Activated CD8-positive, alpha-beta T cell treated with anti-CD3 and anti-CD28 coated beads for 36 hours (primary cell): Measurements from ENCODE around the gene MAP3K21. TPM values are rescaled to one million over a fixed set of nuclear protein-coding genes. Genes with fewer than 3 reads are reported as not detected.

ENCODE experiments used
- ATAC-seq: fragments of 200-7000 bp; cut with Tn5 transposase; one replicate; pipeline ENCODE4 v1.10.0; 2021; ENCODE audit warnings: mild to moderate bottlenecking, moderate library complexity
- CTCF ChIA-PET: fragments of 350-600 bp; sonication (Branson Sonifier 250); formaldehyde crosslinking; loops from one replicate; lab custom pipeline; 2021; ENCODE audit warnings: antibody characterized with exemption; lab: Charles Lee
- POLR2A ChIA-PET: fragments of 350-600 bp; sonication (Branson Sonifier 250); formaldehyde crosslinking; loops from one replicate; lab custom pipeline; 2021; ENCODE audit warnings: antibody characterized with exemption; lab: Charles Lee
- DNase-seq: peaks from one replicate; pipeline ENCODE4 v3.0.0-alpha.2; 2020
- H3K27ac Mint-ChIP-seq: one replicate; pipeline ENCODE4 v1.8.0; 2021; ENCODE audit warnings: mild to moderate bottlenecking, mixed read lengths
- H3K27me3 Mint-ChIP-seq: one replicate; pipeline ENCODE4 v1.8.0; 2021; ENCODE audit warnings: mixed read lengths
- H3K36me3 Mint-ChIP-seq: one replicate; pipeline ENCODE4 v1.8.0; 2021; ENCODE audit warnings: low read depth, mixed read lengths
- H3K4me1 Mint-ChIP-seq: one replicate; pipeline ENCODE4 v1.8.0; 2021; ENCODE audit warnings: low read depth, mixed read lengths
- H3K4me3 Mint-ChIP-seq: one replicate; pipeline ENCODE4 v1.8.0; 2021; ENCODE audit warnings: mild to moderate bottlenecking, moderate library complexity, mixed read lengths
- H3K9me3 Mint-ChIP-seq: one replicate; pipeline ENCODE4 v1.8.0; 2021; ENCODE audit warnings: mixed read lengths
- intact Hi-C: fragments of 100-400 bp; cut with micrococcal nuclease; formaldehyde crosslinking; loops from one replicate; pipeline ENCODE4 v1.10.0; 2022
- total RNA-seq, 2 experiments: library from RNA; stranded (reverse); gene quantifications; one replicate each; pipeline ENCODE4 v1.2.3, GENCODE V29; 2021
- TF ChIP-seq, protein P1 (sequence below): fragments of 200-600 bp; IDR thresholded peaks from one replicate; pipeline ENCODE4 v1.8.0; 2022; ENCODE audit warnings: antibody characterized with exemption, mild to moderate bottlenecking

The MAP3K21 gene
- total RNA-seq, 2 experiments from 2014 or later: 2.7 to 3.2 TPM

DNA sequence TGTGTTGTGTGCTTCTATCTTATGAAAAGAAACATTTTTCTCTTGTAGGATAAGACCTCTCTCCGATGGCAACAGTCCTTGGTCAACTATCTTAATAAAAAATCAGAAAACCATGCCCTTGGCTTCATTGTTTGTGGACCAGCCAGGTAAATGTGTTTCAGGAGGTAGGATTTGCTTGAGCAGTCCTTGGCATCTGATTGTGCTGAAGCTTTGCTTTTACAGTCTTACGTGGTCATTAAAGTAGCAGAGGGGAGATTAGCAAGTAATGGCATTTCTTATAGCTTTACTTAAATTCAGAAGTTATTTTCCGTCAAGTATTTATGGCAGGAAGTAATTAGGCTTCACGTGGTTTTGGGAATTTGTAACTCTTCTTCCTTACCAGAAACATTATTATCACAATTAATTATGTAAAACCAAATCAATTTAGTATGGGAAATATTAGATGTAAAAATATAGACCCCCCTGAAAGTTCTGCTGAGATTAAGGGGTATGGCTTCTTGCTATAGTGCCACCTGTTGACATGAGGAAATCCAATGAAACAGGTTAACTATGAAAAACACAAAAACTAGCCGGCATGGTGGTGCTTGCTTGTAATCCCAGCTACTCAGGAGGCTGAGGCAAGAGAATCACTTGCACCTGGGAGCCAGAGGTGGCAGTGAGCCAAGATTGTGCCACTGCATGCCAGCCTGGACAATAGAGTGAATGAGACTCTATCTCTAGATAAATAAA lies 49.0 kb downstream of the MAP3K21 start:
- TF ChIP-seq, protein P1, sequence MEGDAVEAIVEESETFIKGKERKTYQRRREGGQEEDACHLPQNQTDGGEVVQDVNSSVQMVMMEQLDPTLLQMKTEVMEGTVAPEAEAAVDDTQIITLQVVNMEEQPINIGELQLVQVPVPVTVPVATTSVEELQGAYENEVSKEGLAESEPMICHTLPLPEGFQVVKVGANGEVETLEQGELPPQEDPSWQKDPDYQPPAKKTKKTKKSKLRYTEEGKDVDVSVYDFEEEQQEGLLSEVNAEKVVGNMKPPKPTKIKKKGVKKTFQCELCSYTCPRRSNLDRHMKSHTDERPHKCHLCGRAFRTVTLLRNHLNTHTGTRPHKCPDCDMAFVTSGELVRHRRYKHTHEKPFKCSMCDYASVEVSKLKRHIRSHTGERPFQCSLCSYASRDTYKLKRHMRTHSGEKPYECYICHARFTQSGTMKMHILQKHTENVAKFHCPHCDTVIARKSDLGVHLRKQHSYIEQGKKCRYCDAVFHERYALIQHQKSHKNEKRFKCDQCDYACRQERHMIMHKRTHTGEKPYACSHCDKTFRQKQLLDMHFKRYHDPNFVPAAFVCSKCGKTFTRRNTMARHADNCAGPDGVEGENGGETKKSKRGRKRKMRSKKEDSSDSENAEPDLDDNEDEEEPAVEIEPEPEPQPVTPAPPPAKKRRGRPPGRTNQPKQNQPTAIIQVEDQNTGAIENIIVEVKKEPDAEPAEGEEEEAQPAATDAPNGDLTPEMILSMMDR: no peak

DNA sequence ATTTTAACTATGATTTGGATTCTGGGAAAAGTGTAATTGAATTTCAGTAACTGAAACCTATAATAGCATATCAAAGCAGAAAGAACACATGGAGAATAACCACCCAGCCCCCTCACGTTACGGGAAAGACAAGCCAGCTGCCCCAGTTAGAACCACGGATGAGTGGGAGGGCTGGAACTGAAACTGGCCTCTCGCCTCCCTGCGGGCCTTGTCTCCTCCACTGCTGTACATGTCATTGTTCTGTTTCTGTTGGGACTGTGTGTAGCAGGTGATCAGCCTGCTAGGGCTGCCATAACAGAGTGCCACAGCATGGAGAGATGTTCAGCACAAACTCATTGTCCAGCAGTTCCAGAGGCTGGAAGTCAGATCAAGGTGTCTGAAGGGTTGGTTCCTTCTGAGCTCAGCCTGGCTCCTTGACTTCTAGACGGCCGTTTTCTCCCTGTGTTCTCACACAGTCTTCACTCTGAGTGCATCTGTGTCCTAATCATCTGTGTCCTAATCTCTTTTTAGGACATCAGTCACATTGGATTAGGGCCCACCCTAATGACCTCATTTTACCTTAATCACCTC lies 52.4 kb downstream of the MAP3K21 start:
- Mint-ChIP-seq H3K4me3 (no peak overlapping the region), H3K27me3 (no peaks in the 10 kb centered on the region), H3K36me3 (peaks cover 3% of the 10 kb centered on the region), H3K27ac (no peak overlapping the region), H3K4me1 (no peaks in the 10 kb centered on the region), H3K9me3 (peaks cover 2% of the 10 kb centered on the region)
- no peak for ATAC-seq
- ChIA-PET POLR2A (no interaction called here), CTCF (interaction anchor here (1.8 kb wide), 1 partner anchor 14 kb away, joined by 6 read pairs; no protein-coding TSS in a partner anchor)
- TF ChIP-seq, protein P1: no peak
- no peak for DNase-seq
- intact Hi-C loops: no loop called here

More for the DNA sequence above, 49.0 kb downstream of the MAP3K21 start:
- no peak overlapping the region for H3K27ac Mint-ChIP-seq
- DNase-seq (no peak), ATAC-seq (no peak)
- H3K4me1 Mint-ChIP-seq: no peaks in the 10 kb centered on the region
- CTCF ChIA-PET: interaction anchor here (1.0 to 2.8 kb wide), 2 partner anchors 10 to 49 kb away, joined by 3 to 9 read pairs; no protein-coding TSS in a partner anchor
- POLR2A ChIA-PET: no interaction called here
- no peaks in the 10 kb centered on the region for H3K9me3 Mint-ChIP-seq
- intact Hi-C loops: no loop called here
- no peaks in the 10 kb centered on the region for H3K36me3 Mint-ChIP-seq
- no peaks in the 10 kb centered on the region for H3K27me3 Mint-ChIP-seq
- H3K4me3 Mint-ChIP-seq: no peak overlapping the region

DNA sequence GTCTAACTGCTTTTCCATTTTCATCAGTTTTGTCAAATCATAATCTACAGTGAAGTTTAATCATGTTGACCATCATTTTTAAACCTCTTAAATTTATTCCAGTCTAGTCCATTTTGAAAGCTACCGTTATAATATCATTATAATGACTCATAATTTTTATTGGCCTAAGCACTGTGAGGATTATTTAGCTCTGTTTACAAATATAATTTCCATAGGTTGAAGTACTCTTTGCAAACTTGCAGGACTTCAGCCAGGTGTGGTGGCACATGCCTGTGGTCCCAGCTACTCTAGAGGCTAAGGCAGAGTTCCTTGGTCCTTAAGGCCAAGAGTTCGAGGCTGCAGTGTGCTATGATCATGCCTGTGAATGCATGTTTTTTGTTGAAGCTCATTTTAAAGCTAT lies 54.3 kb downstream of the MAP3K21 start:
- DNase-seq (no peak), ATAC-seq (no peak)
- peaks cover 3% of the 10 kb centered on the region for H3K36me3 Mint-ChIP-seq
- ChIA-PET POLR2A (interaction anchor here (0.6 kb wide), 1 partner anchor 19 kb away, joined by 3 read pairs; no protein-coding TSS in a partner anchor), CTCF (interaction anchor here (1.0 to 1.8 kb wide), 5 partner anchors 10 to 684 kb away, joined by 3 to 6 read pairs (median 4); no protein-coding TSS in a partner anchor)
- TF ChIP-seq, protein P1: no peak
- no peaks in the 10 kb centered on the region for H3K27me3 Mint-ChIP-seq
- no peak overlapping the region for H3K4me3 Mint-ChIP-seq
- H3K9me3 Mint-ChIP-seq: peaks cover 2% of the 10 kb centered on the region
- no peaks in the 10 kb centered on the region for H3K4me1 Mint-ChIP-seq
- H3K27ac Mint-ChIP-seq: no peak overlapping the region
- intact Hi-C loops: no loop called here

DNA sequence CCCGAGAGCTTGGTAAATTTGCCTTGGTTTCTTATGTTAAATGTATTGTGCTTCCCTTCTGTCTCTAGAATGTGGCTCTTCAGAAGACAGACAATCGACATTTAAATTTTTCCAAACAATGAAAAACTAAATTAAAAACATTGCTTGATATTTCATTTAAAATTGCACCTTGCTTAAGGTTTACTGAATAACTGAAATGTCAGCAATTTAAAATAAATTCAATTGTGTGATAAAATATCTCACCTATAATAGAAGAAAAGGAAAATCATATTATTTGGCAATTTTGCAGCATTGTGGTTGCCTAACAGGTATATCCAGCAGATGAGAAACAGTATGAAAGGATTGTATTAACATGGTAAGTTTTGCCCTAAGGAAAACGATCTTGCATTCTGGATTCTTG lies 56.5 kb downstream of the MAP3K21 start:
- intact Hi-C loops: no loop called here
- CTCF ChIA-PET: interaction anchor here (1.0 to 1.1 kb wide), 2 partner anchors 15 to 20 kb away, joined by 3 read pairs; no protein-coding TSS in a partner anchor
- ATAC-seq: no peak
- POLR2A ChIA-PET: no interaction called here
- Mint-ChIP-seq H3K4me3 (no peak overlapping the region), H3K4me1 (no peaks in the 10 kb centered on the region), H3K27me3 (peaks cover 2% of the 10 kb centered on the region), H3K27ac (no peak overlapping the region), H3K36me3 (peaks cover 3% of the 10 kb centered on the region), H3K9me3 (peaks cover 2% of the 10 kb centered on the region)
- DNase-seq: no peak
- TF ChIP-seq, protein P1: no peak

DNA sequence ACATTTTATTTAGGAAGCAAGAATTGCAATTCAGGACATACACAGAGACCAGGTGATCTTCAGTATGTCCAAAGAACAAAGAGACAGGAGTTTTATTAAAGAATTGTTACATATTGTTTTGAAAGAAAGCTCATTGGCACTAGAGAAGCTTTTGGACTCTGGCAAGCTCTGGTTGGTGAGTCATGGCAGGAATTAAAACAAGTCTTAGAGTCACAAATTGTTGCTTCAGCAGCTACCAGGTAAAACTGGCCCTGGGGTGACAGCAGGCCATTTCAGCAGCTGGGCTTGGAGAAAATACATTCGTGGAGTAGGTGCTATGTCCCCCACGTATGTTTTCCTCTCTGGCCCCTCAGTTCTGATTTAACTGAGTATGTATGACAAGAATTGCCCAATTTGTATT lies 58.8 kb downstream of the MAP3K21 start:
- Mint-ChIP-seq H3K4me1 (no peaks in the 10 kb centered on the region), H3K27ac (no peak overlapping the region), H3K36me3 (peaks cover 3% of the 10 kb centered on the region), H3K4me3 (no peak overlapping the region), H3K27me3 (peaks cover 5% of the 10 kb centered on the region), H3K9me3 (peaks cover 2% of the 10 kb centered on the region)
- ATAC-seq: no peak
- intact Hi-C loops: no loop called here
- ChIA-PET CTCF (interaction anchor here (1.9 kb wide), 1 partner anchor 9 kb away, joined by 5 read pairs; no protein-coding TSS in a partner anchor), POLR2A (no interaction called here)
- DNase-seq: no peak
- TF ChIP-seq, protein P1: no peak
